ENCODE results near the gene PRICKLE2.

- TF ChIP-seq CTCF (conservative IDR thresholded peaks at IDR 0.05 in 1 of 2, IDR thresholded peaks at IDR 0.05 in 1 of 2; ENCODE audit: low read depth in 1 of 2, low read length in 2 of 2): no peak
- no peak for TF ChIP-seq EZH2 (IDR thresholded peaks at IDR 0.05; ENCODE audit: low read length, missing control alignments)
These were observed 145.7 kb downstream of the PRICKLE2 start for GRCh38 chr3:64079369-64080150.
